ENCODE measurements around the gene ASB3.

- TF ChIP-seq CTCF (IDR thresholded peaks at IDR 0.05; ENCODE audit: low read length) (no peak), EZH2 (optimal IDR thresholded peaks at IDR 0.05; ENCODE audit: low read depth, low read length) (no peak), EZH2phosphoT487 (IDR thresholded peaks at IDR 0.05; ENCODE audit: low read length) (no peak)
Observed at GRCh38 chr2:53753041-53753440, 33.7 kb downstream of the ASB3 start.

All from MM.1S (cell line).